ENCODE results near the gene SAMD4A.

GRCh38 chr14:54788701-54789100 is 221.8 kb downstream of the SAMD4A start:
- no peak for TF ChIP-seq CTCF (conservative IDR thresholded peaks at IDR 0.05 in 1 of 2, IDR thresholded peaks at IDR 0.05 in 1 of 2; ENCODE audit: low read depth in 1 of 2, low read length in 2 of 2)
- no peak for TF ChIP-seq EZH2 (IDR thresholded peaks at IDR 0.05; ENCODE audit: low read length, missing control alignments)

Data from fibroblast of lung (primary cell).